GM21390 (cell line): ENCODE results near the gene BTBD17.

ENCODE experiments used
- ATAC-seq: cut with Tn5 transposase; IDR thresholded peaks from one replicate; pipeline ENCODE4 v1.9.1; 2021; ENCODE audit not compliant: unreplicated experiment

BTBD17 gene

GRCh38 chr17:74362069-74362405 is 369 bp upstream of the BTBD17 start:
- ATAC-seq = no peak

DNA sequence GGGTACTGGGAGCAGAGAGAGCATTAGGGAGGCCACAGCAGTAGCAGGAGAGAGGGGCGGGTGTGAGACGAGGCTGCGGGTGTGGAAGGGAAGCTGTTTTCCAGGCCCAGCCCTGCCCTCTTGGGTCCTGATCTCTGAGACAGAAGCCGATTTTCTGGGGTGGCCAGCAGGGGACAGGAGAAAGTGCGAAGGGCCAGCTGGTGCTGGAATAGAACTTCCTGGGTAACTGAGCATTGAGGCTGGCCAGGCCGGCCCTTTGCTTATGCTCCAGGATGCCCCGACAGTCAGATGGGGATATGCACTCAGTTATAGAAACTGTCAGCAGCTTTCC is 804 bp downstream of the BTBD17 start:
- no peak for ATAC-seq

DNA sequence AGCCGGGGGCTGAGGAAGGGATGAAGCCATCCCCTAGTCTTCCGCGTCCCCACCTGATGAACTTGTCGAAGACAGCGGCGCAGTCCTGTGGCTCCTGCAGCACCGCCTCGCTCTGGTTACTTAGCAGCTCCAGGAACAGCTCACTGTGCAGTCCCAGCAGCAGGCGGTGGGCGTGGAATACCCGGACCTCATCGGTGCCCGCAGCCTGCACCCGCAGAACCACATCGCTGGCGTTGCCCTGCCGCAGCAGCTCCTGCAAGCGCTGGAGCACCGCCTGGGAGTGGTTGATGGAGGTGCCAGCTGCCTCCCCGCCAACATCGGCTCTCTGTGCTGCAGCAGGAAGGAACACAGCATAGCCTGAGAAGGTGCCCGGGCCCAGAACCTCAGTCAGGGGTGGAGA is 1.8 kb downstream of the BTBD17 start:
- no peak for ATAC-seq

DNA sequence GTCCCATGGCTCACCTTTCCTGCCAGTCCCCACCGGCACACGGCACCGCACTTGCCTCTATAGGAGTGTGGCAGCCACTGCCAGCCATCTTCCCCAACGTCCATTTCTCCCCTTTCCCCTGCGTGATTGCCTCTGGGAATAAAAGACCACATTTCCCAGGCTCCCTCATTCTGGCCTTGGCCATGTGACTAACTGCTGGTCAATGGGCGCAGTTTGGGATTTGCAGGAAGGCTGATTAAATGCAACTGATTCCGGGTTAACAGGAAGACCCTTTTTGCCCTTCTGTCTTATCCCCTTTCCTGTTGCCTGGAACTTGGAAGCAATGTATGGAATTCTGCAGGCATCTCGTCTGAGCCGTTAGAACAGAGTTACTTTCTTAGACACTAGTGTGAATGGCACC is 3.0 kb downstream of the BTBD17 start:
- ATAC-seq = no peak

DNA sequence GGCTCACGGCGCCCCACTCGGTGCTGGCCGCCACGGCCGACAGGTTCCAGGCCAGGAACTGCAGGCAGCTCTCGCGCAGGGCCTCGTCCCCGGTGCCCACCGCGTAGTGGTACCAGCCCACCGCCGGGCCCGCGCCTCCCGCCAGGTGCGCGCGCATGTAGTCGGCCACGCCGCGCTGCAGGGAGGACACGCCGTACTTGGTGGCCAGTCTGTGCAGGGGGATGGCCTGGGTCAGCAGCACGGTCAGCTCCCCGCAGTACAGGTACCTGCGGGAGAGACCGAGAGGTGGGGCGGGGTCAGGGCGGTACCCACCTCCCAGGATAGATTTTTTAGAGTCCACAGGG is 4.2 kb downstream of the BTBD17 start:
- ATAC-seq = no peak

DNA sequence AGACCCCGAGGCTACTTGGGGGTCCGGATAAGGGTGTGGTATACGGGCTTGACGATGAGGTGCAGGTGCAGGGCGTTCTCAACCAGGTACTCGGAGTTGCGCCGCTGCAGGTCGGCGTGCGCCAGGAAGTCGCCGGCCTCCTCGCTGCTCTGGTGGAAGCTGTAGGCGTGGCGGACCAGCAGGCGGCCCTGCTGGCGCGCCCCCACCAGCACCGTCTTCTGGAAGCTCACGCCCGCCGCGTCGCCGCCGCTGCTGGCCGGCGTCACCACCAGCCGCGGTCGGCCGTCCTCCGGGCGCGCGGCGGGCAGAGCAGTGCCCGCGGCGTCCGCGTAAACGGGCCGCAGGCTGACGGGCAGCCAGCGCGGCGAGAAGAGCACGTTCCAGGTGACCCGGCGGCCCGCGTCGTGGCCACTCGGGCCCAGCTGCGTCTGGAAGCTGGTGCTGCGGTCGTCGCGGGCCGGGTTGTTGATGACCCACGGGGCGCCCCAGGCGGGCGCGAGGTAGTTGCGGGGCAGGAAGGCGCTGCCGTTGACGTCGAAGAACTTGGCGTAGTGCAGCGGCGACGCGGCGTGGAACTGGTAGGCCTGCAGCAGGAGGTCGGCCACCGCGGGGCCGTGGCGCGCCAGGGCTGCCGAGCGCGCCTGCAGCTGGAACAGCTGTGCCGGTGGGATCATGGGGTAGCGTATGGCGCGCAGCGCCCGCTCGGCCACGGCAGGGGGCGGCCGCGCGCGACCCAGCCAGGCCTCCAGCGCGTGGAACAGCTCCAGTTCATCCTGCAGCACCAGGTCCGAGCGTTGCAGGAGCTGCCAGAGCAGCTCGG is 4.8 kb downstream of the BTBD17 start:
- ATAC-seq = no peak

DNA sequence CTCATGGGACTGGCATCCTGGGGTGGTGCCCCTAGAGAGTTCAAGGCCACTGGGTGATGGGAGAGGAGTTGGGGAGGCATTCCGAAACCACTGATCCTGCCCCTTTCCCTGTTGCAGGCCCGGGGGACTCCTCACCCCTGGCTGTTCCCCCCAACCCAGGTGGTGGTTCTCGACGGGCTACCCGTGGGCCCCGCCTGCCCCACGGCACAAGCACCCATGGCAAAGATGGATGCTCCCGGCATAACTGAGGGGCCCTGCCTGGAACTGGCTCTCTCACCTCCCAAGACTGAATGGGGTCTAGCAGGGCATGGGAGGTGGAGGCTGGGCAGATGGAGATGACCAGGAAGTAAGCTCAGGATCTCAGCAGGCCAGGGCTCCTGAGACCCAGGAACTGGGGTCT is 6.6 kb downstream of the BTBD17 start:
- ATAC-seq = no peak

- no peak for ATAC-seq
These were observed 7.1 kb downstream of the BTBD17 start for GRCh38 chr17:74354561-74354960.

- ATAC-seq = no peak
These were observed 7.5 kb downstream of the BTBD17 start for GRCh38 chr17:74354123-74354522.

GRCh38 chr17:74353446-74354060 is 8.1 kb downstream of the BTBD17 start:
- ATAC-seq = no peak

- ATAC-seq = no peak
These were observed 10.0 kb downstream of the BTBD17 start for GRCh38 chr17:74351552-74352210.

- ATAC-seq = no peak
These were observed 11.2 kb downstream of the BTBD17 start for GRCh38 chr17:74350486-74350885.

GRCh38 chr17:74349120-74349519 is 12.5 kb downstream of the BTBD17 start:
- ATAC-seq = no peak

- no peak for ATAC-seq
These were observed 14.0 kb downstream of the BTBD17 start for GRCh38 chr17:74347646-74348045.

DNA sequence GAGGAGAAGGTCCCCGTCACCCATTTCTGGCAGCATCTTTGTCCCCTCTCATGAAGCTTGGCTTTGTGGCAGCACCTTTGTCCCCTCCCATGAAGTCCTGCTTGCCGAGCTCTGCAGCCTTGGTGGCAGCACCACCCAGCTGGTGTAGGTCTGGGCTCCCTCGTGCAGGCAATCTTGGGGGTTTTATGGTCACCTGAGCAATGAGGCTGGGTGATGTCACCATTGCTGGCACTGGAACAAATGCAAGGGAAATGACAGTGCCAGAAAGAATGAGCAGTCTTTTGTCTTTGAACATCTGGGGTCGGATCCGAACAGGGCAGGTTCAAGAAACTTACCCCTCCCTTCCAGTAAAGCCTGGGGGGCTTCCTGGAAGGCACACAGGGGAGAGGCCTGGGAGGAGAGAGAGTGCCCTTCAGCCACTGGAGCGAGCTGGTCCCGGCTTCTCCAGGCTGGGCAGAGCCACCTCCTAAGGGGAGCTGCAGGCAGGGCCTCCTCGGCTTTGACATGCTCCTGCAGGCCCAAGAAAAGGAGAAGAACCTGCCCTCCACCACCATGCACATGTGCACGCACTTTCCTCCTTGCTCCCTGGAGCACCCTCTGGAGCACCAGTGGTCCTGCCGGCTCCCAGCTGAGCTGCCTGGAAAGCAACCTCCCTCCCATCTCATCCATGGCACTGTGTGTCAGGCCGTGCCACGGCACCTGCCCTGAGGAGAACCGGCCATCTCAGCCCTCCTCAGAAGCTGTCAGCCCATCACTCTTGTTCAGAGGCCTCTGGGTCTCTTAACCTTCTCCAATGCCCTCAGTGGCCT is 16.0 kb downstream of the BTBD17 start:
- ATAC-seq = no peak

- ATAC-seq = no peak
These were observed 17.0 kb downstream of the BTBD17 start for GRCh38 chr17:74344658-74345057.

GRCh38 chr17:74343526-74344284 is 18.0 kb downstream of the BTBD17 start:
- no peak for ATAC-seq

DNA sequence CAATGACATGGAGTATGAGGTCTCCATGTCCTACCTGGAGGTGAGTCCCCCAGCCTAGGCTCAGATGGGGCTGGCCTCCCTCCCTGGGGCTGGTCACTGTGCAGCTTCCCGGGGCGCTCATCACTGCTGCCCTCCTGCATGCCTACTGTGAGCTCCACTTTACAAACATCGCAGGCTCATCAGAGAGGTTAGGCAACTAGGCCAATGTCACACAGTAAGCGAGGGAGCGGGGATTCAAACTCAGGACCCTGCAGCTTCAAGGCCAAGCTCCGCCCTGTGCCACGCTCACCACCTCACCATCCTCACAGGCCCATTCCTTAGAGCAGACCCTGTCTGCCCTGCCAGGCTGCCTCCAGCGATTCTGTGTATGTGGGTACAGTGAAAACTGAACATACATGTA is 18.5 kb downstream of the BTBD17 start:
- no peak for ATAC-seq

GRCh38 chr17:74342224-74342623 is 19.4 kb downstream of the BTBD17 start:
- ATAC-seq = no peak

- ATAC-seq = no peak
These were observed 21.1 kb downstream of the BTBD17 start for GRCh38 chr17:74340470-74341023.
